Retina (tissue), 1 donor: ENCODE measurements around the gene ASCC1.
A peak's percentile ranks its signal among the peaks of the same experiment; 100 is the strongest.
"Not testable (repeated sequence)": the region's sequence is repeated elsewhere in the genome, so short reads cannot be mapped to it uniquely, and the experiment has no call there.

Source experiments
- DNase-seq: peaks from one replicate; pipeline ENCODE4 v3.0.0-alpha.2; 2016

ASCC1 gene

GRCh38 chr10:72248468-72249151 lies 32.5 kb upstream of the ASCC1 start:
- DNase-seq: peak; percentile 45

- no peak for DNase-seq
Measured at GRCh38 chr10:72245949-72246525, 30.0 kb upstream of the ASCC1 start.

GRCh38 chr10:72244573-72245038 lies 28.5 kb upstream of the ASCC1 start:
- DNase-seq: no peak

GRCh38 chr10:72243822-72244437 lies 27.9 kb upstream of the ASCC1 start:
- DNase-seq: no peak

GRCh38 chr10:72242675-72243074 lies 26.6 kb upstream of the ASCC1 start:
- no peak for DNase-seq

GRCh38 chr10:72241691-72242252 lies 25.7 kb upstream of the ASCC1 start:
- no peak for DNase-seq

- DNase-seq: no peak
Measured at GRCh38 chr10:72240371-72240770, 24.3 kb upstream of the ASCC1 start.

- no peak for DNase-seq
Measured at GRCh38 chr10:72239409-72239808, 23.3 kb upstream of the ASCC1 start.

- DNase-seq: no peak
Measured at GRCh38 chr10:72238392-72239175, 22.5 kb upstream of the ASCC1 start.

GRCh38 chr10:72235544-72236279 lies 19.6 kb upstream of the ASCC1 start:
- DNase-seq: no peak

- no peak for DNase-seq
Measured at GRCh38 chr10:72234560-72235095, 18.6 kb upstream of the ASCC1 start.

GRCh38 chr10:72233621-72234020 lies 17.5 kb upstream of the ASCC1 start:
- DNase-seq: no peak

GRCh38 chr10:72229261-72230251 lies 13.5 kb upstream of the ASCC1 start:
- DNase-seq: no peak

GRCh38 chr10:72228318-72228751 lies 12.3 kb upstream of the ASCC1 start:
- no peak for DNase-seq

GRCh38 chr10:72227826-72228225 lies 11.8 kb upstream of the ASCC1 start:
- DNase-seq: no peak

GRCh38 chr10:72226418-72227027 lies 10.4 kb upstream of the ASCC1 start:
- DNase-seq: no peak

- DNase-seq: not testable (repeated sequence)
Measured at GRCh38 chr10:72224191-72224590, 8.1 kb upstream of the ASCC1 start.

- no peak for DNase-seq
Measured at GRCh38 chr10:72223743-72224101, 7.6 kb upstream of the ASCC1 start.

- no peak for DNase-seq
Measured at GRCh38 chr10:72221278-72221677, 5.2 kb upstream of the ASCC1 start.

GRCh38 chr10:72220637-72221036 lies 4.6 kb upstream of the ASCC1 start:
- DNase-seq: no peak
